T-helper 22 cell (primary cell): ENCODE data around the gene SHISA8.

Experiments used
- DNase-seq: peaks from one replicate; pipeline ENCODE4 v3.0.0-alpha.2; 2020; ENCODE audit warnings: low read depth

Gene SHISA8

DNA sequence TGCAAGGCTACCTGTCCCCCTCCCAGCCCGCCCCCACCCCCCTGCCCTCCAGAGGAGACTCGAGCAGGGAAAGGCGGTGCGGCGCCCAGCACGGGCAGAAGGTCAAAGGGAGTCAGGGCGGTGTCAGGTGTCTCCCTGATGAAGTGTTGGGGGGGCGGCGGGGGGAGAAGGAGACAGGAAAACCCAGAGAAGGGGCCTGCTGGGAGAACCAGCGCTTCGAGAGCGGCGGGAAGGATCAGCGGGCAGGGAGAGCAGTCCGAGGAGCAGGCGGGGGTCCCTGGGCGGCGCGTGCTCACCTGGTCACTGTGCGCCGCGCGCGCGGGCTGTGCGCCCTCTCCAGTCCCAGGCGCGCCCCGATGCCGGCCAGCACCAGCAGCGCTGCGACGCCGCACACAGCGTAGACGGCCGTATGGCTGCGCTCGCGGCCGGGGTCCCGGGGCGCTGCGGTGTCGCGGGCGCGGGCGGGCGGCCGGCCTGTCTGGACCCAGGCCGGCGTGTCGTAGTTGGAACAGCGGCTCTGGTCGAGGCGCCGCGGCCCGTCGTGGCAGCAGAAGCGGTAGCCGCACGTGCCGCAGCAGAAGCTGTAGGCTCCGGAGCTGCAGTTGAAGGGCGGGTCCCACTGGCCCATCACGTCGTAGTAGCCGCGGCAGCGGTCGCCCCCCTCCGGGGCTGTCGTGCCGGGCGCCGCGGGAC is 886 bp downstream of the SHISA8 start:
- no peak for DNase-seq

DNA sequence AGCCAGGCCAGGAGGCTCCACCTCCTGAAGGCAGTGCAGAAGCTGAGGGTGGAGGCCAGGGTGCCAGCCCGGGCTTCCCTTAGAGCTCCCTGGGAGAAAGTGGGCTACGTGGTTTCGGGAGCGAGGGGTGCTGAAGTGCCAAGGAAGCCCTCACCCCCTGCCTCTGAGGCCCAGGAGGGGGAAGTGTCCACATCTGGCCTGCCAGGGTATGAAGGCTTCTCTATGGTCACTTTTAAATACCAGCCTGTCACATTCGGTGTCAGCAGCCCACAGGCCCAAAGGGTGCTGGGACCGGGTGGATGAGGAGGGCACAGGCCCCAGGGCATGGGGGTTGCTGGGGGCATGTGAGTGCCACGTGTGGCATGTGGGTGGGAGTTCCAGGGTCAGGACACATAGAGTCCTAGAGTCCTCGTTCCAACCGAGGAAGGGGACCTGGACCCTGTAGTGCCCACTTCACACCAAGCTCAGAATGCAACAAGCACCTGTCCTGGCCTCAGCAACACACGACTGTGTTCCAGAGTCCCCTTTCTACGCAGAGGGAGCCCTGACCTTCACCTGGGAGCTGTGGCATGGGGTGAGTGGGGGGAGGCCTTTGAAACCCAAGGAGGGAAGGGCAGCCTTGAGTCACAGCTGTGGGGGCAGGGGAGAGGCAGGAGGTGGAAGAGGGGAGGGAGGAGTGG is 1.7 kb downstream of the SHISA8 start:
- no peak for DNase-seq

DNA sequence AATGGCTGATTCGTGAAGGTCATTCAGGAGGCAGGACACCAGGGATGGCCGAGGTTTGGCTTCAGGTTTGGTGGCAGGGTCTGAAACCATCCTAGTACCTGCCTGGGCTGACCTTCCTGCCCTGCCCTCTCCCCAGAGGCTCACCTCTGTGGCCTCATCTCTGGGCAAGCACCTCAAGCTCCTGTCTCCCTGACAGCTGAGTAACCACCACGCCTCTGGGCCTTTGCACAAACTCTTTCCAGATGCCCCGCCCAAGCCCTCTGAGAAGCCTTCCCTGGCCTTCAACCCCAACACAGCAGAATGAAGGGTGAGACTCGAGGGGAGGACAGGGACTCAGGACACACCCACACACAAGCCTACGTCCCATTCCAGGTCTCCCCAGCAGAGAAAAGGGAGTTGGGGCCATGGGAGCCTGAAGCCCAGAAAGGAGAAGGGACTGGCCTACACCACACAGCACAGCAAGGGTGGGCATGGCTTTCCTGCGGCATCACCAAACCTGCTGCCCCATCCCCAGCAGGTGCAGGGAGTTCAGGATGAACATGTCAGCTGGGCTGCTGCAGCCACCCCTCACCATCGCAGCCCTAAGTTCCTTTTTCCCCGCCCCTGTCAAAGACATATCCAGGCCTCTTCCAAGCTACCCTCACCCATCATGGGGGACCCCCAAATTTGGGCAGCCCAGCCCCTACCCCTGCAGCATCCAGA is 2.4 kb downstream of the SHISA8 start:
- DNase-seq = no peak

DNA sequence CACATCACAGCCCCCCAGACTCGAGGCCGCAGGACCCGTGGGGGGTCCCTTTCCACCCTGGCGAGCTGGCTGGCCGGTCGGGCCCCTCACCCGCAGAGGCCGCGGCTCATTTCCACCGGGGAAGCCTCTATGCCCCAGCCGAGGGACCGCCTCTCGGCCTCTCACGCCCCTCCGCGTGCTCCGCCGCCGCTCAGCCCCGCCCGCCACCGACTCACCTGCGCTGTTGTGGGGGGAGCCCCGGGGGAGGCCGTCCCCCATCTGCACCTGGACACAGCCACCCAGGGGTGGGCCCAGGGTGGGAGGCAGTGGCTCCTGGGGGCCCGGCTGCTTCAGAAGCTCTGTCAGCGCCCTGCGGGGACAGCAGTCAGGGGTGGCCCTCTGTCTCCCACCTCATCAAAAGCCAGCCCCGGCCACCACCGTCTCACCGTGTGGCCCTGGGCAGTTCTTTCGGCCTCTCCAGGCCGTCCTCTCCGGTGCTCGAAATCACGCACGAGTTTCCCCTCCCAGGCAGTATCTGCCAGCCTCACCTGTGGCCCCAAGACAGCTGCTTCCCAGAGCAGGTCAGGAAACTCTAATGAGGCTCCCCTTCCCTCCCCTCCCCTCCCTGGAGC is 3.8 kb downstream of the SHISA8 start:
- no peak for DNase-seq

DNA sequence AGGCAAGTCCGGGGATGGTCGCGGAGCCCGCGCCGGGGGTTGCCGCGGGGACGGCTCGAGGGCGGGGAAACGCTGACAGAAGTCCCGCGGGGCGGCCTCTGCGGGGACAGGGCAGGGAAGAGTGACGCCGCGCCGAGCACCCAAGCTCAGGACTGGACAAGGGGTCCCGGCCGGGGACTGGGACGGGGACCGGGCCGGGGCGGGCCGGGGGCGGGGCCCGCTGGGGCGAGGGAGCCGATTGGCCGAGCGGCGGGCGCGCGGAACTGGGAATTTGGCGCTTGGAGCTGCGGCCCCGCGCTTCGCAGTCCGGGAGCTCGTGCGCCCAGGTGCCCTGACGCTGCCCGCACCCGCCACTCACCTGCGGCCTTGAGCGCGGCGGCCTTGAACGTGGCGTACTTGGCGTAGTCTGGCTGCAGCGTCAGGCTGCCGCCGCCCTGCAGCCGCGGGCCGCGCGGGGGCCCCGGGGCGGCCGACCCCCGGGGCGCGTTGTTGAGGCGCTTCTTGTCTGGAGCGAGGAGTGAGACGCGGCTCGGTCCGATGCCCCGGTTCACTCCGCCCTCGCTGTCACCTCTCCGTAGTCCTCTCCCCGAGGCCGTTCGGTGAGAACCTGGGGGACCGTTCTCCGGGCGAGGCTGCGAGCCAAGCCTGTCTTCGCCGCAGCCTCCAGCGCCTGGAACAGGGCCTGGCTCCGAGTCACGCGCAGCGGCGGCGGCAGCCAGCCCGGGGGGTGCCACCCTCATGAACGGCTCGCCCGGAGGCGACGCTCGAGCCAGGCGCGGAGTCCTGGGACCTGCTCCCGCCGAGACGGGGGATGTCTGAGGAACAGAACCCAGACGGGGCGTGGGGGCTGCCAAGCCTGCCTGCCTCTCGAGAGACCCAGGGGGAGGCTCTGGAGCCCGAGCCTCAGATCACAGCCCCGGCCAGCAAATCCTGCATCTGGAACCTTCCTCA is 4.5 kb downstream of the SHISA8 start:
- no peak for DNase-seq

DNA sequence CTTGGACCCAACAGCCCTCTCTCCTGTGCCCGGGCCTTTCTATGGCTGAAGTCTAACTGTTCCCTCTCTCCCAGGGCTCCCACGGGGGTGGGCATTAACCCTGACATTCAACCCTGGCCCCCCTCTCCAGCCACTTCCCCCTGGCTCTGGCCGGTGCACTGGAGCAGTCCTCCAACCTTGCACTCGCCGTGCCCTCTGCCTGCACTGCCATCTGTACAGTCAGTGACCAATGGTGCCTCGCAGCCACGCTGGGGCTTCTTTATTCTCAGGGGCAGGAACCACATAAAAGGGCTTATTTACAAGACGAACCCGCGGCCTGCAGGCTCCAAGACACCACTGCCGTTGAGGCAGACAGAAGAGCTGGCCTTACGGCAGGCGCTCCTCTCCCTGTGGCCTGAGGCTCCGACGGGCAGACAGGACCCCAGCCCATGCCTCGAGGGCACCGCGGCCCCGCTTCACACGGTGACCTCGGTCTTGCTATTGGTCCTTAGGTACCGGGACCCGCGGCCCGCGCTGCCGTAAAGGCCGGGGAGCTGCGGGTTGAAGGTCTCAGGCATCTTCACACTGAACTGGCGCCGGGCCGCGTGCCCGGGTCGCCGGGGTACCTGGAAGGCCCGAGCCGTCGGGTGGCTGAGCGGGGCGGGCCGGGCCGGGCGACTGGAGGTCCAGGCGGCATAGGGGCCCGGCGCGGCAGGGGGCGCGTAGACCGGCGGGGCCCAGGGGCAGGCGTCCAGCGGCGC is 5.4 kb downstream of the SHISA8 start:
- no peak for DNase-seq

DNA sequence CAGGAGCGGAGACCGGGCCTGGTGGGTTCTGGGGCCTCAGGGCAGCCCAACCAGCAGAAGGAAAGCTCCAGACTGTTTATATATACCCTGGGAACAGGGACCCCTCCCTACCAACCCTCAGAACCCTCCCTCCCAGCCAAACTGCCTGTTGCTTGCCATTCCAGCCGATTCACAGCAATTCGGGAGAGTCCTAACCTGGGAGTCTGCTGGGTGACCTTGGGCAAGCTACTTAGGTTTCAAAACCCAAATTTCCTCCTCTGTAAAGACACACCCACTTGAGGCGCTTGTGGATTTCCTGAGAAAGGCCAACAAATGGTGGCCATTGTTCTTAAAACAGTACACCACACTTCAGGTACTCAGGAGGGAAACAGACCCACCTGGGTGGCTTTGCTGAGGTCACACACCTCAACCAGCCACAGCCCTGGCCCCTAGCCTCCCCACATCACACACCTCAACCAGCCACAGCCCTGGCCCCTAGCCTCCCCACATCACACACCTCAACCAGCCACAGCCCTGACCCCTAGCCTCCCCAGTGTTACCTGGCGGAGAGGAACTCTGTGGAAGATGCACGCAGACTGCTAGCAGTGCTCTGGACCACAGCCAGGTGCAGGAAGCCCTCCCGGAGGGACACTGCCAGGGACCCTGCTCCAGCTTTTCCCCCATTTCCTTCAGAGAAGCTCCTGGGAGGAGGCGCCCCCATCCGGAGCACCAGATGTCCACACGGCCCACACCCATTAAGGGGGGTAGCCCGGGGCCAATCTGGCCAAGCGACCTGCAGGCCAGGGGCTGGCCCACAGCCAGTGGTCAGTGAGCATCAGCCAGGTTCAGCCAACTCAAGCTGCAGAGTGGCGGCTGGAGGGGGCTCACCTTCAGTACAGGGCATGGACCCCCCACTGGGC is 6.2 kb downstream of the SHISA8 start:
- DNase-seq = no peak

DNA sequence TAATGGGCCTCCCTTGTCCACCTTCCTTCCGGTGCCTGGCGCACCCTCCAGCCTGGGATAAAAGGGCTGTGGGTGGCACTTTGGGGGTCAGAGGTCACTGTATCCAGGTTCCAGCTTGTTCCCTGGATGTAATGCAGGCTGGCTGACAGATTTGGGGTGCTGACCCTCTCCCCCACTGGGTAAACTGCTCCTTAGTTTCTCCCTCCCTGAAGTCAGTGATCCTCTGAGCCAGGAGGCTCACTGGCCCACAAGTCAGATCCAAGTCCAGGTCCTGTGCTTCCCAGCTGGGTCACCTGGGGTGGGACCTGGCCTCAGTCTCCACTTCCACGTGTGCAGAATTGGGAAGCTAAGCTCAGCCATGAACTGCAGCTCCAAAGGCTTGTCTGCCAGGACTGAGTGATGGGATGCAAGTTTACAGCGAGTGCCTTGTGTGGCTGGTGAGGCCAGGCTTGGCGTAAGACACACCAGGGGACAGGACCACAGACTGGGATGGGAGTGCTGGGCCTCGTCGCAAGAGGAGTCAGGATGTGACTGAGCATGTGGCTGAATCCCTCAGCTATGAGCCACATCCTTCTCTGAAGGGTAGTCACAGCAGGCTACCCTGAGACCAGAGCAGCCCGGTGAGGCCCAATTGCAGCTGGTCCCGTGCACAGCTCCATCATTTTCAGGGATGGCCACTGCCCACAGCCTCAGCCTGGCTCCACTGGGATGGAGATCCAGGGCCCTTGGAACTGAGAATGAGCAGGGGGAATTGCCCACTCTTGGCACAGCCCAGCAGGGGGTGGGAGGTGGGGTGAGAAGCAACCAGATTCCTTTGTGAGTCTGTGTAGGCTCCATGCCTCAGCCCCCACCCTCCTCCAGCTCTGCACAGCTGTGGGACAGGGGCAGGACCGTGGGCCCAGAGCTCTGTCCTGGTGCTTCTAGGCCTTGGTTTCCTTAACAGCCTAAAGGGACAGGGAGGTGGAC is 7.2 kb downstream of the SHISA8 start:
- no peak for DNase-seq

DNA sequence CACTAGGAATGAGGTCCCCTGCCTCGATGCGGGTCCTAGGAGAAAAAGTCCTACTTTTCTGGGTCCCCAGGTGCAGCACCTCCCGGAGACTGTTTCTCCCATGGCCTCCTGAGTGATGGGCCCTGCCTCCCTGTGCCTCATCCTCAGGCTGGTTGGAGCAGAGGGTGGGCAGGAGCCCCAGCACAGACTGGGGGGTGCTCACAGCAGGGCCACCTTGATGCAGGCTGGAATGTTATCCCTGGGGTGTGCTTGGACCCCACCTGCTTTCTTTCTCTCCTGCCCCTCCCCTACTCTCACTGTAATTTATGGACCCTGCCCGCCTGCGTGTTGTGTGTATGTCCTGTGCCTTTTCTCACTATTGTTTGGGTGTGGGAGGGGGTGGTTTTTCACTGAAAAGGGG is 8.1 kb downstream of the SHISA8 start:
- DNase-seq = no peak

DNA sequence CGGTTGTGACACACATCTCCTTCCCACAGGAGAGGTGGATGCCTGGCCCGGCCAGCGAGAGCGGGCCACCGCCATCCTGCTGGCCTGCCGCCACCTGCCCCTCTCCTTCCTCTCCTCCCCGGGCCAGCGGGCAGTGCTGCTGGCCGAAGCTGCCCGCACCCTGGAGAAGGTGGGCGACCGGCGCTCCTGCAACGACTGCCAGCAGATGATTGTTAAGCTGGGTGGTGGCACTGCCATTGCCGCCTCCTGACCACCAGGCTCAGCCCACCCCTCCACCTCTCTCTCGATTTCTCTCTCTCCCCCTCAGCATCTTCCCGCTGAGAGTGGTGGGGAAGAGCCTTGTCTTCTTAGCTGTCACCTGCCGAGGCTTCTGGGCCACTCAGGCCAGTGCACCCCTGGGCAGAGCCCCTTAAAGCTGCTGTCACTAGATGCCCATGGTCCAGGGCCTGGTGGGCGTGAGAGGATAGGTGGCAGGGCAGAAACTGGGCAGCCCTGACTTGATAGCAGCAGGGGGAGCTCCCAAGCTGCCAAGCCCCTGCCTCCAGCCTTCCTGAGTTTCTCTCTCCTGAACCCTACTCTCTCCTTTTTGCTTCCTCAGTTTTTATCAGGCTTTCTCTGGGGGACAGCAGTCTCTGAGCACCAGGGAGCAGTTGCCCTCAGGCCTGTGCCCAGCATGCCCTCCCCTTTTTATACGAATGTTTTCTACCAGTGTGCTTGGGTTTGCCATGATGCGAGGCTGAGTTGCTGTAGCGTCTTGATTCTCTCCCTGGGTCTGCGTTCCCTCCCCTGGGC is 9.3 kb downstream of the SHISA8 start:
- no peak for DNase-seq

DNA sequence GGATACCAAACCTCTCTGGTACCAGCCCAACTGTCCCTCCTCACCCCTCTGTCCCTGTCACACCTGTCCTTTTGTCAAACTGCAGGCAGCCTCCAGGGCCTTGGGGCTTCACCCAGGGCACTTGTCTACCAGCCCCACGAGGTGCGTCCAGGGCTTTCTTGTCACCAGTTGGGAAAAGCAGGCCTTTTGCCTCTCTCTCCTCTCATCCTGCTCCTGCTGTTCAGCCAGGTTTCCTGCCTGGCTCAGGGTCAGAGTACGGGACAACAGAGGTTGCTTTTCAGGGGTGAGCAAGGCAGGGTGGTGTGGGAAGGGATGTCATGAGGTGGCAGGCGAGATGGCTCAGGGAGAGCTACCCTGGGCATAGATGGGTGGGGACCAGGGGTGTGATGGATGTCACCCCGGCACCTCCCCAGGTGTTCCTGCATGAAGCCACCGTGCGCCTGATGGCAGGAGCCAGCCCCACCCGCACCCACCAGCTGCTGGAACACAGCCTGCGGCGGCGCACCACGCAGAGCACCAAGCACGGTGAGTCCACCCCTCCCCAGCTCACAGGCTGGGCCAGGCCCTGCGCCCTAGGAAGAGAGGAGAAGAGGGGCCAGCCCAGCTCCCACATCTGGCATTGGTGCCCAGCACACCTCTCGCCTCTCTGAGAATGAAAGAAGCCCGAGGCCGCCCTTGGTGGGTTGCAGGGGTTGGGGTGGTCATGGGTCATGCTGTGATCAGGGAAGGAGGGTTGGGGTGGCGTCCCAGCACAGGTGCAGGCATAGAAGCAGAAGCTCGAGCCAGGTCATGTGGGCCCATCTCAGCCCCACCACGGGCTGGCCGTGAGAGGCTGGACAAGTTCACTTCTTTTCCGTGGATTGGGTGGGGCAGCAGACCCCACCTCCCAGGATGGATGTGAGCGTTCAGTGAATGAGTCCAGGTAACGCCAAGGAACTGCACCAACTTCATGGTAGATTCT is 10.1 kb downstream of the SHISA8 start:
- no peak for DNase-seq

DNA sequence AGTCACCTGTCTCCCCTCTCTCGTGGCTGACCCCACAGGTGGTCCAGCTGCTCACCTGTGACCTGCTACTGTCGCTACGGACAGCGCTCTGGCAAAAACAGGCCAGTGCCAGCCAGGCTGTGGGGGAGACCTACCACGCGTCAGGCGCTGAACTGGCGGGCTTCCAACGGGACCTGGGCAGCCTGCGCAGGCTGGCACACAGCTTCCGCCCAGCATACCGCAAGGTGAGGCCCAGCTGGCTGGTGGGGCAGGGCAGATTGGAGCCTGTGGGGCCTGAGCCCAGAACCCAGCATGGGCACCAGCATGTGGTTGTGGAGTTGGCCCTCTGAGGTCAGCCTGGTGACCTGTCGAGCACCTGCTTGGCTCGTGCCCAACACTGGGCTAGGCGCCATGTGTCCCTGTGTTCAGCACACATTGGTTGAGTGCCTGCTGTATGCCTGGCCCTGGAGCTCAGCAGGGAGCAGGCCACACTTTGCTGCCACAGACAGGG is 11.9 kb downstream of the SHISA8 start:
- DNase-seq = no peak

DNA sequence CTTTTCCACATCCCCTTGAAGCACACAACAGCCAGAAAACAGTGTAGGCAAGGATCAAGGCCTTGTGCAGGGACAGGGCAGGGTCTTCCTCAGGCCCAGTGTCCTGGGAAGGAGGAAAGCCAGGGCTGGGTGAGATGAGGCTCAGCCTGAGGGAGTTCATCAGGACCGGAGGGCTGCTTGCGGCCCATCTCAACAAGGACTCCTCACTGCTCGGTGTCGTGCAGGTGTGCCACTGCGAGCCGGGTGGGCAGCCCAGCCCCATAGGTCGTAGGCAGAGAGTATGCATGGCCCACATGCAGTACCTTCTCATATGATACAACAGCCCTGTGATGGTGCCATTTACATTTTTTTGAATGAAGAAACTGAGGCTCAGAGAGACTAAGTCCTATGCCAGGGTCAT is 12.9 kb downstream of the SHISA8 start:
- no peak for DNase-seq

DNA sequence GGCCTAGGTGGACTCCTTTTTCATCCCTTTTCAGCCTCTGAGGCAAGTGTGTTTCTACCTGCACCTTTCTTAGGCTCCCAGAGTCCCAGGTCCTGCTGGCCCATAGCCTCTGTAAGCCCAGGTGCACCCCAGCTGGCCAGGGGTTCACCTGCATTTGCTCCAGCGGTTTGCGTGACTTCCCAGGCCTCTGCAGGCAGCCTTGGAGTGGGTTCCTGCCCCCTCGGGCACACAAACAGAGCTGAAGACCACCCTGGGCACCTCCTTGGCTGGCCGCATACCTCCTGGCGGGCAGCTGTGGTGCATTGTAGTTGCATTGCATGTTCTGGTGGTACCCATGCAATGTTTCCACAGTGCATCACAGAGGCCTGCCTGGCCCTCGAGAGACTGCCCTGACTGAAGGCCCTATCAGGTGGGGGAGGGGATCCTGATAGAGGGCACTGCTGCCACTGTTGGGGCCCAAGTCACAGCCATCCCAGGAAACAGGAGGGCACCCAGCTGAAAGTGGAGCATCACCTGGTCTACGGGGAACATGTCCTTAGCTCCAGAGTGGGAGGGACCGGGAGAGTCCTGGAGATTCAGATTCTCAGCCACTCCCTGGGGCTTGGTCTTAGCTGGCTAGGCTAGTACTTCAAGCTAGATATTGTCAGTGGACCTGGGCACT is 14.1 kb downstream of the SHISA8 start:
- DNase-seq = no peak

DNA sequence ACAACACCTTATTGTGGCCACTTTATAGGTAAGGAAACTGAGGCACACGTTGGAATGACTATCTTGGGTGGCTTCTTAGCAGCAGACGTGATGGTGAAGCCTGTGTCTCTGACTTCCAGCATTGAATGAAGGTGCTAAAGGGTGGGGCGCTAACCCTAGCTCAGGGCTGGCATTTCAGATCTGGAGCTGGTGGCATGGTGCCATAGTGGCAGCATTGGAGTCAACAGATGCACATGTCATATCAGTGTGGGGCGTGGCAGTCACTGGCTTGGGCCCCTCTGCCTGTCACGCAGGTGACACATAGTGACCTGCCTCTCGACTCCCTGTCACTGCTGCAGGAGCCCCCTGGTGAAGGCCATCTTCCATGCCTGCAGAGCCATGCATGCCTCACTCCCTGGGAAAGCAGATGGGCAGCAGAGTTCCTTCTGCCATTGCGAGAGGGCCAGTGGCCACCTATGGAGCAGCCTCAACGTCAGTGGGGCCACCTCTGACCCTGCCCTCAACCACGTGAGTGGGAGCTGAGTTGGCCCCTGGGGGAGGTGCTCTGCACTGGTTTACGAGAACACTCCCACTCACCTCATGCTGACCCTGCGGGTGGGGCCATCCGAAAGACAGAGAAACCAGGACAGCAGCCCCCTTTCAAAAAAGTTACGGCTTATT is 14.8 kb downstream of the SHISA8 start:
- no peak for DNase-seq

DNA sequence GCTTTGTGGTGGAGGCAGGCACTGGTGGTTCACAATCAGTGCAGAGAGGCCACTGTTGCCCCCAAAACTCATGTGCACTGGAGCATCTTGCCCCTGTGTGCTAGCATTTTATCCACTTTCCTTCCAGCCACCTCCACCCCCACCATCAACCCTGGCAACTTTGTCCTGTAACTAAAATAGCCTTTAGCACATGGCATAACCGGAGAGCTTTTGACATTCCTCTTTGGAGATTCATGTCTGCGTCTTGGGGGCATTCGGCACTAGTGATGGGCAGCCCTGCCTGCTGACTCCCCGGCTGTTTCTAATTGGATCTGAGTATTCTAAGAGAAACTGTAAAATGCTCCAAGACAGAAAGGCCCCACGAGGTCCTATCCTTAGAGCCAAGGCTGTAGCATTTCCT is 15.8 kb downstream of the SHISA8 start:
- DNase-seq = no peak
